Testis (tissue), 2 donors: ENCODE measurements around the gene AKNAD1.

Experiments used
- POLR2A ChIP-seq: fragments of 450-650 bp; IDR thresholded peaks from one replicate; pipeline ENCODE4 v1.6.1; 2017; ENCODE audit warnings: antibody characterized with exemption, mild to moderate bottlenecking, moderate library complexity
- TF ChIP-seq, protein P1 (sequence below), 3 experiments: fragments of 450-650 bp in 2 of 3; fragments of 200-600 bp in 1 of 3; sonication (generic) in 1 of 3; IDR thresholded peaks; one replicate each; pipeline ENCODE4 v1.5.1; 2016 to 2019; ENCODE audit warnings: antibody characterized with exemption in 3 of 3, mild to moderate bottlenecking in 2 of 3, moderate library complexity in 1 of 3

DNA sequence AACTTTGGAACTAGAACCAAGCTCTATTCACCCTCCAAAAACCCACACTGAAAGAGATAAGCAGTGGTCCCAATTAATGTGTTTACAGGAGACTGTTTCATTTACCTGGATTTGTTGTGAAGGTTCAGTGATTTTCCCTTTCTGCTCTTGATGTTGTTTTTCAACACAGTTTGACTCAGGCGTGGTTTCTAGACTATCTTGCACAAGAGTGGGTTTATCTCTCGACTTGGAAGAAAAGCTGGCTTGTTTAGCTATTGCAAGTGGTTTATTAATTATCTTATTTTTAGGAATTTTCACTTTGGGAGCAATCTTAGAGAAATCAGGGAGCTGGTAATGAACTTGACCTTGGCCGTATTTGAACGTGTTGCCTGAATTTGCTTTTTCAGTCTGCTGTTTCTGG, 5.3 kb downstream of the AKNAD1 start:
- TF ChIP-seq, protein P1, sequence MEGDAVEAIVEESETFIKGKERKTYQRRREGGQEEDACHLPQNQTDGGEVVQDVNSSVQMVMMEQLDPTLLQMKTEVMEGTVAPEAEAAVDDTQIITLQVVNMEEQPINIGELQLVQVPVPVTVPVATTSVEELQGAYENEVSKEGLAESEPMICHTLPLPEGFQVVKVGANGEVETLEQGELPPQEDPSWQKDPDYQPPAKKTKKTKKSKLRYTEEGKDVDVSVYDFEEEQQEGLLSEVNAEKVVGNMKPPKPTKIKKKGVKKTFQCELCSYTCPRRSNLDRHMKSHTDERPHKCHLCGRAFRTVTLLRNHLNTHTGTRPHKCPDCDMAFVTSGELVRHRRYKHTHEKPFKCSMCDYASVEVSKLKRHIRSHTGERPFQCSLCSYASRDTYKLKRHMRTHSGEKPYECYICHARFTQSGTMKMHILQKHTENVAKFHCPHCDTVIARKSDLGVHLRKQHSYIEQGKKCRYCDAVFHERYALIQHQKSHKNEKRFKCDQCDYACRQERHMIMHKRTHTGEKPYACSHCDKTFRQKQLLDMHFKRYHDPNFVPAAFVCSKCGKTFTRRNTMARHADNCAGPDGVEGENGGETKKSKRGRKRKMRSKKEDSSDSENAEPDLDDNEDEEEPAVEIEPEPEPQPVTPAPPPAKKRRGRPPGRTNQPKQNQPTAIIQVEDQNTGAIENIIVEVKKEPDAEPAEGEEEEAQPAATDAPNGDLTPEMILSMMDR (IDR thresholded peaks at IDR 0.05) = no peak
- TF ChIP-seq POLR2A = no peak
